GM18502 (cell line): ENCODE results near the gene SIK2.

Experiments
- ATAC-seq: cut with Tn5 transposase; IDR thresholded peaks from one replicate; pipeline ENCODE4 v1.9.1; 2021; ENCODE audit warnings: mild to moderate bottlenecking; ENCODE audit not compliant: unreplicated experiment, poor library complexity

The SIK2 gene

GRCh38 chr11:111776398-111777093 lies 174.3 kb downstream of the SIK2 start:
- peak; percentile 97 for ATAC-seq

- peak; percentile 64 for ATAC-seq
Observed at GRCh38 chr11:111777094-111778046, 175.1 kb downstream of the SIK2 start.

GRCh38 chr11:111778047-111778558 lies 175.9 kb downstream of the SIK2 start:
- no peak for ATAC-seq

DNA sequence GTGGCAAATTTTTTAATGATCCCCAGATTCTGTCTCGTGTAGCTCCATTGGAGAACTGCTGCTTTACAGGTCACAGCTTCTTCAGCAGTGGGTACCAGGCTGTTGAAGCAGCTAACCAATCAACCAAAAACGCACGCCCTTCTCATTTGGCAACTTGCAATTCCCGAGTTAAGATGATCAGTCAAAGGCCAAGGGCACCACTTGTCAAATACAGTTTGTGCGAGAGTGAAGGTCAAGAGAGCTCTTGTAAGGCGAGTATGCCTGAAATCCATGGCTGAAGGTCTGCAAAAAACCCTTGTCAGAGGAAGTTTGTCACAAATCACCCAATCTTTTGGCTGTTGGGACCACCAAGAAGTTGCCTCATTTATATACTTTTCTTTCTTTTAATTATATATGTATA lies 176.9 kb downstream of the SIK2 start:
- no peak for ATAC-seq
